Astrocyte (in vitro differentiated cells and primary cell): ENCODE measurements around the gene RYR2.

ENCODE experiments used
- CTCF ChIP-seq: IDR thresholded peaks from 2 replicates; pipeline ENCODE4 v1.5.1; 2011; ENCODE audit warnings: low read depth, mild to moderate bottlenecking, inconsistent platforms, low read length, moderate library complexity; ENCODE audit not compliant: insufficient read depth
- EZH2 ChIP-seq: IDR thresholded peaks from 2 replicates; pipeline ENCODE4 v1.6.1; 2012; ENCODE audit warnings: mild to moderate bottlenecking, low read length, inconsistent platforms; ENCODE audit not compliant: insufficient read depth

- no peak for TF ChIP-seq CTCF
- no peak for TF ChIP-seq EZH2
Measured at GRCh38 chr1:237250055-237250454, 208.1 kb downstream of the RYR2 start.
